Ovary (tissue), 3 donors: ENCODE measurements around the gene C11orf91.

Source experiments
- POLR2A ChIP-seq: fragments of 450-650 bp; IDR thresholded peaks from one replicate; pipeline ENCODE4 v1.6.1; 2017; ENCODE audit warnings: antibody characterized with exemption, mild to moderate bottlenecking, moderate library complexity
- TF ChIP-seq, protein P1 (sequence below), 3 donors: fragments of 450-650 bp in 2 of 3; fragments of 200-600 bp in 1 of 3; IDR thresholded peaks; one replicate each; pipeline versions ENCODE4 v1.5.1 to v1.8.0; 2016 to 2022; ENCODE audit warnings: antibody characterized with exemption in 3 of 3, mild to moderate bottlenecking in 1 of 3
- donor health status: DM: no; HTN: no; CAD: no.

DNA sequence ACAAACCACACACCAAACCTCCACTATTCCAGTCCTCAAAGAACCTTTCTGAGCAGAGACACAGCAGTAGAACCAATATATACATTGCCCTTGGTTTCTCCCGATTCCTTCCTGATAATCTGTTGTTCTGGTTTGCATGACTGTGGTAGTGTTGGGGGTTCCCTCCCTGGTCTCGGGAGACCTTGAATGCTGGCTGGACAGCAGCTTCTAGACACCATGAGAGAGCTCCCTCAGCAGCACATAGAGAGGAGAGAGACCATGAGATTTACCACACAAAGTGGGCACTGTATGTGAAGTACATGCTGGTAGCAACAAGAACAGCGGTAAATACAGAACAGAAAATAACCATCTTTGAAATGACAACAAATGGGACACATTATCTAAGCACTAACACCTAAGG lies 2.6 kb downstream of the C11orf91 start:
- TF ChIP-seq, protein P1, sequence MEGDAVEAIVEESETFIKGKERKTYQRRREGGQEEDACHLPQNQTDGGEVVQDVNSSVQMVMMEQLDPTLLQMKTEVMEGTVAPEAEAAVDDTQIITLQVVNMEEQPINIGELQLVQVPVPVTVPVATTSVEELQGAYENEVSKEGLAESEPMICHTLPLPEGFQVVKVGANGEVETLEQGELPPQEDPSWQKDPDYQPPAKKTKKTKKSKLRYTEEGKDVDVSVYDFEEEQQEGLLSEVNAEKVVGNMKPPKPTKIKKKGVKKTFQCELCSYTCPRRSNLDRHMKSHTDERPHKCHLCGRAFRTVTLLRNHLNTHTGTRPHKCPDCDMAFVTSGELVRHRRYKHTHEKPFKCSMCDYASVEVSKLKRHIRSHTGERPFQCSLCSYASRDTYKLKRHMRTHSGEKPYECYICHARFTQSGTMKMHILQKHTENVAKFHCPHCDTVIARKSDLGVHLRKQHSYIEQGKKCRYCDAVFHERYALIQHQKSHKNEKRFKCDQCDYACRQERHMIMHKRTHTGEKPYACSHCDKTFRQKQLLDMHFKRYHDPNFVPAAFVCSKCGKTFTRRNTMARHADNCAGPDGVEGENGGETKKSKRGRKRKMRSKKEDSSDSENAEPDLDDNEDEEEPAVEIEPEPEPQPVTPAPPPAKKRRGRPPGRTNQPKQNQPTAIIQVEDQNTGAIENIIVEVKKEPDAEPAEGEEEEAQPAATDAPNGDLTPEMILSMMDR (IDR thresholded peaks at IDR 0.05): no peak
- TF ChIP-seq POLR2A: no peak
